22Rv1 (cell line): ENCODE measurements around the gene MRPS11.

ENCODE experiments used
- H3K27ac ChIP-seq: fragments of 450-650 bp; 2 replicates; pipeline ENCODE4 v1.5.1; 2017
- ZFX ChIP-seq: fragments of 450-650 bp; IDR thresholded peaks from 2 replicates; pipeline ENCODE4 v1.6.1; 2017; ENCODE audit warnings: antibody characterized with exemption, borderline replicate concordance
- TF ChIP-seq, protein P1 (sequence below): fragments of 450-650 bp; IDR thresholded peaks from 2 replicates; pipeline ENCODE4 v1.5.1; 2017; ENCODE audit warnings: mild to moderate bottlenecking

The MRPS11 gene

DNA sequence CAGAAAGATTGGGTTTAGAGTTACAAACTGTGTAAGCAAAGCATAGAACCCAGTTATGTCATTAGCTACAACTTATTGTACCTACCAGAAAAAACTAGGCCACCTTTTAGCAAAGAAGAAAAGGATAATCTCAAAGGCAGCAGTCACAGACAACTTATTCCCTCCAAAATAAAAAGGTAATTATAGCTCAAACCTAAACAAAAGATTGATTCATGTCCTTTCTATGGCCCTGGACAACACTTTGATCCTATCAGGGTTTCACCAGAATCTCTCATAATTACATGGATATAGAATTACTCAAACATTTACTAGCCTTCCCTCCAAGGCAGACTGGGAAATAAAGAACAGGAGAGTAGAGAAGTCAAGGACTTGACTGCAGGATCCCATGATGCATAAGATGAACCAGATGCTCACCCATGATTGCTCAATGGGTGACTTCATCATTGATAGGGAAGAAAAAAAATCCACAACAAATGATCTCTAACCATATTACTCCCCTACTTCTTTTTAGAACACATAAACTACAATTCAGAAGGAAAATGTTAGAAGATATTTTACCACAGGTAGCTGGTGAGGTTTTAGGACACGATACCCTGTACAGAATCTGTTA, 61.6 kb downstream of the MRPS11 start:
- no peak for TF ChIP-seq ZFX
- TF ChIP-seq, protein P1, sequence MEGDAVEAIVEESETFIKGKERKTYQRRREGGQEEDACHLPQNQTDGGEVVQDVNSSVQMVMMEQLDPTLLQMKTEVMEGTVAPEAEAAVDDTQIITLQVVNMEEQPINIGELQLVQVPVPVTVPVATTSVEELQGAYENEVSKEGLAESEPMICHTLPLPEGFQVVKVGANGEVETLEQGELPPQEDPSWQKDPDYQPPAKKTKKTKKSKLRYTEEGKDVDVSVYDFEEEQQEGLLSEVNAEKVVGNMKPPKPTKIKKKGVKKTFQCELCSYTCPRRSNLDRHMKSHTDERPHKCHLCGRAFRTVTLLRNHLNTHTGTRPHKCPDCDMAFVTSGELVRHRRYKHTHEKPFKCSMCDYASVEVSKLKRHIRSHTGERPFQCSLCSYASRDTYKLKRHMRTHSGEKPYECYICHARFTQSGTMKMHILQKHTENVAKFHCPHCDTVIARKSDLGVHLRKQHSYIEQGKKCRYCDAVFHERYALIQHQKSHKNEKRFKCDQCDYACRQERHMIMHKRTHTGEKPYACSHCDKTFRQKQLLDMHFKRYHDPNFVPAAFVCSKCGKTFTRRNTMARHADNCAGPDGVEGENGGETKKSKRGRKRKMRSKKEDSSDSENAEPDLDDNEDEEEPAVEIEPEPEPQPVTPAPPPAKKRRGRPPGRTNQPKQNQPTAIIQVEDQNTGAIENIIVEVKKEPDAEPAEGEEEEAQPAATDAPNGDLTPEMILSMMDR: no peak

More for the DNA sequence above, 61.6 kb downstream of the MRPS11 start:
- no peak overlapping the region for H3K27ac ChIP-seq
